Measurements from ENCODE around the gene HECTD3. TPM values are rescaled to one million over a fixed set of nuclear protein-coding genes. Genes with fewer than 3 reads are reported as not detected.

Gene HECTD3
- total RNA-seq, 3 donors from 2014 or later, result 32.8 to 45.8 (median 33.4) TPM

DNA sequence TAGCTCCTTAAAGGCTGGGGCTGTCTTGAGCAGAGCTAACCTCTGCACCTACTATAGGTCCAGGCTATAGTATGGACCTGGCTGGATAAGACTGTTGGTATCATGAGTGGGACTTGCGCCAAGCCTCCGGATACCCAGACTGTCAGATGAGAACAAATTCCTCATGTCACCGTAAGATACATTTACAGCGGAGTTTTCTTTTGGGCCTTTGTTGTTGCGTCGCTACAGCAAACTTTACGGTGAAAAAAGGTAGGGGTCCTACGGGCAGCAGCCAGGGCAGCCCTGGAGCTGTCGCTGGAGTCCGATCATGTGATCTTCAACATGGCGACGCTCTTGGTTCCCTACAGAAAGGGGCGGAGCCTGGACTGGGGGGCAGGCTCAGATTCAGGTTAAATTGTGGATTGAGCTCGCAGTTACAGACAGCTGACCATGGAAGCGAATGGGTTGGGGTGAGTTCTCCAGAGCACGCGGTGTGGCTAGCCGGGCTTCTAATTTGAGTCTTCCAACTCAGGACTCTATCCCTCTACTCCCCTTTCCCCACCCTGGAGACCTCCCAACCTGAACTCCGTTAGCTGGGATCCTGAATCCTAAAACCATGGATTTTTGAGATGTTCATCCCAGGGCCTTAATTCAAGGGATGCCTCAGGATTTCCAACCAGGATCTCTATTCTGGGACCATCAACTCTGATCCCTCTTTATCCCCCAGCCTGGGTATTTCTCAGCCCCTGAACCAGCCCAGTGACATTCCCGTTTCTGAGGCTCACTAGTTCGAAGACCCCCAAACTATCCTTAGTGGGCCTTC is 914 bp upstream of the HECTD3 start, which contains the start of gene UROD:
Gene UROD (plus strand): TSS at position 418 of the 802 bp plus-strand sequence. CDS start 12 bp downstream, at position 430.
- peaks cover 5 to 31% of the 10 kb centered on the region in 2 donors for H3K4me1 ChIP-seq
- peak within 1 kb of the TSS; percentile 79 to 86 for H3K27ac ChIP-seq
- peak within 1 kb of the TSS; percentile 81 to 99 (median 98) for H3K4me3 ChIP-seq
- no peaks in the 10 kb centered on the region for H3K27me3 ChIP-seq
- peak; percentile 91 to 92 for DNase-seq (ENCODE audit: low spot score in 2 of 2)
- H3K9me3 ChIP-seq, result no peaks in the 10 kb centered on the region
- peaks cover 6% of the 10 kb centered on the region for H3K36me3 ChIP-seq
- intact Hi-C loops (cut with DNase I; ENCODE audit: low total_unique reads), result loop anchor here (2.0 to 5.0 kb wide), 3 partner anchors 290 to 1240 kb away; no protein-coding TSS in a partner anchor
- TF ChIP-seq CTCF (IDR thresholded peaks at IDR 0.05) (no peak), POLR2AphosphoS5 (IDR thresholded peaks at IDR 0.05) (peak in 2 of 3 donors; percentile 69 to 72)

DNA sequence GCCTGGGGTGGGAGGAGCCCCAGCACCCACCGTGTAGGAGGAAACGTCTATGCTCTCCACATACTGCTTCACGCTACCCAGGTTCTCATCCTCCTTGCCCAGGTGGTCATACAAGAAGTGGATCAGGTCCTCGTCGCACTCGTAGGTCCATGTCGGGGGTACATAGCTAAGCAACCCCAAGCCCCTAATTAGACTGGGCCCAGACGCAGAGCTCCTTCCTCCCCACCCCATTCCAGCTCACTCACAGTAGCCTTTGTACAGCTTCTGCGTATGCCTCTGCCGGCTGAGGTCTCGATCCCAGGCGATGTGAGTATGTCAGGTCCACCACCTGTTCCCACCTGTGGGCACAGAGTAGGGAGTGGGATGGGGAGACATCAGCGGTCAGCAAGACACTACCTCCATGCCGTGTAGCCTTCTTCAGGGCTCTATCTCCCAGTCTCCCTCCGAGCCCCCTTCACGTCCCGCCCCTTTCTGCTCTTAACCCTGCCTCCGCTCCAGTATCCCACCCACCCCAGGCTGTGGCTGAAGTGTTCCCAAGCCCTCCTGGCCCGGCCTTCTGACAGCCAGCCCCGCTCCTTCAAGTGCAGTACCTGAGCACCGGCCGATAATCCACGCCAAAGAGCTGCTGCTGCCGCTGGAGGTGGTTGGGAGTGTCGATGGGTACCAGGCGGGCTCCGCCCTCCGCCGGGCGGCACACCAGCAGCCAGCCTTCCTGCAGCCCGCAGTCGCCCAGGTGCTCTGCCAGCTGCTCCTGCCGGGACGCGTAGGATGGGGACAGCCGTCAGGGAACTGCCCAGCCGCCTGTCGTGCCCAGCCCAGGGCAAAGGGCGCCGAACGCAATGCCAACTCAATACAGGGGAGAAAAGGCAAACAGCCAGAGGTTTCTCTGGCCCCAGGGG is 919 bp downstream of the HECTD3 start:
- intact Hi-C loops (cut with DNase I; ENCODE audit: low total_unique reads), result loop anchor here (5.0 kb wide), 2 partner anchors 292 to 1242 kb away; no protein-coding TSS in a partner anchor
- peak; percentile 7 to 57 for DNase-seq (ENCODE audit: low spot score in 2 of 2)
- Histone ChIP-seq H3K27ac (peak overlapping the region; percentile 78 to 79), H3K4me3 (peak overlapping the region; percentile 81 to 99 (median 98)), H3K36me3 (peaks cover 18% of the 10 kb centered on the region), H3K4me1 (peaks cover 5 to 31% of the 10 kb centered on the region in 2 donors), H3K27me3 (no peaks in the 10 kb centered on the region), H3K9me3 (no peaks in the 10 kb centered on the region)
- TF ChIP-seq CTCF (IDR thresholded peaks at IDR 0.05) (no peak), POLR2AphosphoS5 (IDR thresholded peaks at IDR 0.05) (no peak), POLR2A (IDR thresholded peaks at IDR 0.05) (no peak)

DNA sequence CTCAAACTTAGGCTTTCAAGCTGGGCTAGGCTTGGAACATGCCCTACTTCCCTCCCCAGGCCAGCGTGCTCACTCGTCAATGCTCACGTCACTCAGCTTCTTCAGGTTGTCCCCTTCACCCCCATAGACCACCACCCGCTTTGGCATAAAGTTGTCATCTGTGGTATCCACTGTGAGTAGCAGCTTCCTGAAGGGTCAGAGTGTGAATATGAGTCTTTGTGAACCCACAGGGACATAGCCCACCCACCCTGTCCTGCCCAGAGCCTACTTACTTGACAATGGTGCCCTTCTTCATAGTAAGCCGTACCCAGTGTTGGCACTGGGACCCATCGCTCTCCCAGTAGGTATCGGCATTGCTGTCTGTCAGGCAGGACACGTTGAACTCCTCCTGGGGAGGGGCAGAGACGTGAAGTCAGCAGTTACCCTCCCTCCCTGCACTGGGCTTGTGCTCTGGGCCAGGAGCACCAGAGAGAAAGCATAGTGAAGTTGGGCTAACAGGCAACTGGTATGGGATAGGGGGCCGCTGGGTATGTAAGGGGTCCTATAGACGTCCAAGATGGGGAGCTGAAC is 1.7 kb downstream of the HECTD3 start:
- H3K9me3 ChIP-seq, result no peaks in the 10 kb centered on the region
- H3K4me1 ChIP-seq, result peaks cover 5 to 26% of the 10 kb centered on the region in 2 donors
- peak overlapping the region in 2 of 3 donors; percentile 81 to 99 for H3K4me3 ChIP-seq
- no peak for TF ChIP-seq POLR2A (IDR thresholded peaks at IDR 0.05)
- TF ChIP-seq POLR2AphosphoS5 (IDR thresholded peaks at IDR 0.05), result no peak
- no peak for TF ChIP-seq CTCF (IDR thresholded peaks at IDR 0.05)
- peaks cover 18% of the 10 kb centered on the region for H3K36me3 ChIP-seq
- H3K27me3 ChIP-seq, result no peaks in the 10 kb centered on the region
- intact Hi-C loops (cut with DNase I; ENCODE audit: low total_unique reads), result no loop called here
- H3K27ac ChIP-seq, result peak overlapping the region; percentile 78 to 79
- DNase-seq (ENCODE audit: low spot score in 2 of 2), result peak in 1 of 2 donors; percentile 12

- H3K36me3 ChIP-seq, result peaks cover 18% of the 10 kb centered on the region
- TF ChIP-seq POLR2A (IDR thresholded peaks at IDR 0.05) (no peak), CTCF (IDR thresholded peaks at IDR 0.05) (no peak)
- H3K9me3 ChIP-seq, result no peaks in the 10 kb centered on the region
- no peak overlapping the region for H3K27ac ChIP-seq
- no peak for DNase-seq (ENCODE audit: low spot score in 2 of 2)
- peaks cover 5 to 25% of the 10 kb centered on the region in 2 donors for H3K4me1 ChIP-seq
- intact Hi-C loops (cut with DNase I; ENCODE audit: low total_unique reads), result no loop called here
- no peak overlapping the region for H3K4me3 ChIP-seq
- no peaks in the 10 kb centered on the region for H3K27me3 ChIP-seq
These were observed 2.6 kb downstream of the HECTD3 start for GRCh38 chr1:45008516-45008915.

Data from breast epithelium (tissue), 4 donors.